DOHH2 (cell line): ENCODE measurements around the gene LRIG3.

Source experiments
- H3F3A ChIP-seq: fragments of 200-600 bp; sonication (generic), shearing (Covaris generic); 2 replicates; pipeline ENCODE4 v1.6.0; 2016; ENCODE audit warnings: antibody characterized with exemption, mild to moderate bottlenecking; ENCODE audit not compliant: control insufficient read depth, insufficient read depth
- H3K27ac ChIP-seq: fragments of 200-600 bp; sonication (generic); 2 replicates; pipeline ENCODE4 v1.5.1; 2014; ENCODE audit warnings: low read depth, mild to moderate bottlenecking, low read length, moderate library complexity
- H3K27me3 ChIP-seq: fragments of 200-600 bp; sonication (generic); 2 replicates; pipeline ENCODE4 v1.6.1; 2014; ENCODE audit warnings: mild to moderate bottlenecking, low read length, mixed read lengths; ENCODE audit not compliant: control insufficient read depth
- H3K36me3 ChIP-seq: fragments of 200-600 bp; sonication (generic); 2 replicates; pipeline ENCODE4 v1.6.1; 2014; ENCODE audit warnings: mild to moderate bottlenecking, low read length, moderate library complexity, mixed read lengths; ENCODE audit not compliant: control insufficient read depth
- H3K4me1 ChIP-seq: fragments of 200-600 bp; sonication (generic); 2 replicates; pipeline ENCODE4 v1.6.1; 2014; ENCODE audit warnings: mild to moderate bottlenecking, low read length, mixed read lengths; ENCODE audit not compliant: control insufficient read depth
- H3K4me2 ChIP-seq: fragments of 200-600 bp; sonication (generic); 2 replicates; pipeline ENCODE4 v1.6.0; 2014; ENCODE audit warnings: mild to moderate bottlenecking, low read length, moderate library complexity
- H3K4me3 ChIP-seq: fragments of 200-600 bp; sonication (generic); 2 replicates; pipeline ENCODE4 v1.5.1; 2014; ENCODE audit warnings: mild to moderate bottlenecking, low read length, mixed read lengths
- H3K79me2 ChIP-seq: fragments of 200-600 bp; sonication (generic); 2 replicates; pipeline ENCODE4 v1.6.1; 2014; ENCODE audit warnings: mild to moderate bottlenecking, low read length, mixed read lengths; ENCODE audit not compliant: control insufficient read depth
- H3K9me2 ChIP-seq: fragments of 200-600 bp; sonication (generic); replicated peaks from 2 replicates; pipeline ENCODE4 v1.6.1; 2014; ENCODE audit warnings: mild to moderate bottlenecking, low read length, mixed read lengths; ENCODE audit not compliant: control insufficient read depth
- H3K9me3 ChIP-seq: fragments of 200-600 bp; sonication (generic); 2 replicates; pipeline ENCODE4 v1.6.1; 2014; ENCODE audit warnings: antibody characterized with exemption, low read length, mixed read lengths; ENCODE audit not compliant: control insufficient read depth, insufficient read depth
- H4K20me1 ChIP-seq: fragments of 200-600 bp; sonication (generic); 2 replicates; pipeline ENCODE4 v1.6.0; 2014; ENCODE audit warnings: low read depth, mild to moderate bottlenecking, antibody characterized with exemption, low read length, moderate library complexity; ENCODE audit not compliant: control insufficient read depth, insufficient read depth
- EZH2phosphoT487 ChIP-seq: fragments of 200-600 bp; sonication (generic); IDR thresholded peaks from 2 replicates; pipeline ENCODE4 v1.6.1; 2017; ENCODE audit warnings: borderline replicate concordance, mild to moderate bottlenecking, antibody characterized with exemption, low read length, moderate library complexity, mixed read lengths
- TF ChIP-seq, protein P1 (sequence below): fragments of 200-600 bp; sonication (generic); IDR thresholded peaks from one replicate; pipeline ENCODE4 v1.5.1; 2014; ENCODE audit warnings: antibody characterized with exemption, mild to moderate bottlenecking, low read depth, low read length; ENCODE audit not compliant: poor library complexity, severe bottlenecking

Gene LRIG3

DNA sequence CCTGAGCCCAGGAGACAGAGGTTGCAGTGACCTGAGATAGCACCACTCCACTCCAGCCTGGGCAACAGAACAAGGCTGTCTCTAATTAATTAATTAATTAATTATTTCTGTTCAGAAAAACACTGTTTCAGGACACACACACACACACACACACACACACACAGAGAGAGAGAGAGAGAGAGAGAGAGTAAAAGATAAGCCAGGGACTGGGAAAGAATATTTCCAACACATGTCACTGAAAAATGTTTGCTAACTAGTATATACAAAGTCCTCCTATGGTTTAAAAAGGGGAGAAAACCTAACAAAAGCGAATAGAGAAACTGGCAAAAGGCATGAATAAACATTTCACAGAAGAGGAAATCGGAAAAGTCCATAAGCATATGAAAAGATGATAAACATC is 18.1 kb upstream of the LRIG3 start:
- Histone ChIP-seq H3K4me2 (no peak overlapping the region), H3K36me3 (no peaks in the 10 kb centered on the region), H3K27ac (no peak overlapping the region), H3F3A (no peaks in the 10 kb centered on the region), H3K9me3 (no peaks in the 10 kb centered on the region), H3K27me3 (no peaks in the 10 kb centered on the region), H4K20me1 (no peaks in the 10 kb centered on the region), H3K4me1 (no peaks in the 10 kb centered on the region), H3K9me2 (no peaks in the 10 kb centered on the region), H3K4me3 (no peak overlapping the region), H3K79me2 (no peaks in the 10 kb centered on the region)
- TF ChIP-seq, protein P1, sequence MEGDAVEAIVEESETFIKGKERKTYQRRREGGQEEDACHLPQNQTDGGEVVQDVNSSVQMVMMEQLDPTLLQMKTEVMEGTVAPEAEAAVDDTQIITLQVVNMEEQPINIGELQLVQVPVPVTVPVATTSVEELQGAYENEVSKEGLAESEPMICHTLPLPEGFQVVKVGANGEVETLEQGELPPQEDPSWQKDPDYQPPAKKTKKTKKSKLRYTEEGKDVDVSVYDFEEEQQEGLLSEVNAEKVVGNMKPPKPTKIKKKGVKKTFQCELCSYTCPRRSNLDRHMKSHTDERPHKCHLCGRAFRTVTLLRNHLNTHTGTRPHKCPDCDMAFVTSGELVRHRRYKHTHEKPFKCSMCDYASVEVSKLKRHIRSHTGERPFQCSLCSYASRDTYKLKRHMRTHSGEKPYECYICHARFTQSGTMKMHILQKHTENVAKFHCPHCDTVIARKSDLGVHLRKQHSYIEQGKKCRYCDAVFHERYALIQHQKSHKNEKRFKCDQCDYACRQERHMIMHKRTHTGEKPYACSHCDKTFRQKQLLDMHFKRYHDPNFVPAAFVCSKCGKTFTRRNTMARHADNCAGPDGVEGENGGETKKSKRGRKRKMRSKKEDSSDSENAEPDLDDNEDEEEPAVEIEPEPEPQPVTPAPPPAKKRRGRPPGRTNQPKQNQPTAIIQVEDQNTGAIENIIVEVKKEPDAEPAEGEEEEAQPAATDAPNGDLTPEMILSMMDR = no peak
- no peak for TF ChIP-seq EZH2phosphoT487

GRCh38 chr12:58934528-58934927 is 14.2 kb upstream of the LRIG3 start:
- Histone ChIP-seq H3K4me1 (no peaks in the 10 kb centered on the region), H3K9me2 (no peaks in the 10 kb centered on the region), H3K27me3 (no peaks in the 10 kb centered on the region), H3K4me2 (no peak overlapping the region), H4K20me1 (no peaks in the 10 kb centered on the region), H3F3A (no peaks in the 10 kb centered on the region), H3K27ac (no peak overlapping the region), H3K79me2 (no peaks in the 10 kb centered on the region), H3K9me3 (no peaks in the 10 kb centered on the region), H3K36me3 (no peaks in the 10 kb centered on the region), H3K4me3 (no peak overlapping the region)
- no peak for TF ChIP-seq EZH2phosphoT487
- TF ChIP-seq, protein P1 = no peak

DNA sequence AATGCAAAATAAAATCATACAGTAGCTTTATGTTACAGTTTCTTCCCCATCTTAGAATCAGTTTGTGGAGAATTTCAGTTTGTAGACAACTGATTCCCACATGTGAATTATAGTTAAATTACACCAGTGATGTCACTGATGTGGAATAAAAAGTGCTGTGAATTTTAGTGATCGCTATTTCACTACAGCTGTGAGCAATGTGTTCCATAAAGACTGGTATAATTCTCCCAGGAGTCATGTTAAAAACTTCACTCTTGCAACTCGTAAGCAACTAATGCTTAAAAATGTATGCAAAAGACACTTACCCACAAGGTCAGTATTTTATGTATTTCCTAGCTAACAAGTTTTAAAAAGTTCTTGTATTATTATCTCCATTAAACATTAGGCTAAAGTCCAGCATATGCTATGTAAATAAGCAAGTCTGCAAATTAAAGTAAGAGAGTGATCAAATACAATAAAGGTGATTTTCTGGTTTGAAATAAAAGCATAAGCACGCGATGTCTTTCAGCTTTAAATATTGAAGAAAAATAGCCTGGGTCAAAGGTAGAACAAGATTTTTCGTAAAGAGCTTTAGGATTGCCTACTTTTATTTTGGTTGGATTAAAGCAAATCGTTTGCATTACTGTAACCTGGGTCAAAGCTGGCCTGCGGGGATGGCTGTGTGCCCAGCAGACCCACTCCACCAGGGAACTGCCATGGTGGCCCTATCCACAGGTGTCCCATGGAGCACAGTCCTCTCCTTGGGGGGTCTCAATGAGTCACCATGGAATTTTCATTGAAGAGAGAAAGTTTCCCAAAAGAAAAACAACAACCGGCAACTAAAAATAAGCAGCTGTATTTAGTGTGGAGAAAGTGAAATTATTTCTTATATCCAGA is 12.7 kb upstream of the LRIG3 start:
- H3K4me1 ChIP-seq = no peaks in the 10 kb centered on the region
- H3F3A ChIP-seq = no peaks in the 10 kb centered on the region
- H3K9me3 ChIP-seq = no peaks in the 10 kb centered on the region
- H3K27me3 ChIP-seq = no peaks in the 10 kb centered on the region
- H3K4me3 ChIP-seq = no peak overlapping the region
- H4K20me1 ChIP-seq = no peaks in the 10 kb centered on the region
- H3K4me2 ChIP-seq = no peak overlapping the region
- H3K27ac ChIP-seq = no peak overlapping the region
- H3K9me2 ChIP-seq = no peaks in the 10 kb centered on the region
- H3K79me2 ChIP-seq = no peaks in the 10 kb centered on the region
- H3K36me3 ChIP-seq = no peaks in the 10 kb centered on the region
- TF ChIP-seq EZH2phosphoT487 = no peak
- TF ChIP-seq, protein P1 = no peak
